KMS-11 (cell line): ENCODE results near the gene FNDC4.

Experiments
- H2AFZ ChIP-seq: fragments of 200-600 bp; sonication (generic); 2 replicates; pipeline ENCODE4 v1.6.1; 2016; ENCODE audit warnings: antibody characterized with exemption, mixed run types, low read depth
- H3K27ac ChIP-seq: fragments of 200-600 bp; sonication (generic); 2 replicates; pipeline ENCODE4 v1.6.1; 2016; ENCODE audit warnings: mild to moderate bottlenecking, mixed run types
- H3K27me3 ChIP-seq: fragments of 200-600 bp; sonication (generic); 2 replicates; pipeline ENCODE4 v1.6.1; 2017; ENCODE audit warnings: mild to moderate bottlenecking, low read depth, mixed run types, moderate library complexity; ENCODE audit not compliant: insufficient read depth
- H3K36me3 ChIP-seq: fragments of 200-600 bp; sonication (generic); 2 replicates; pipeline ENCODE4 v1.6.1; 2017; ENCODE audit warnings: mild to moderate bottlenecking, mixed run types; ENCODE audit not compliant: insufficient read depth
- H3K4me1 ChIP-seq: fragments of 200-600 bp; sonication (generic); 2 replicates; pipeline ENCODE4 v1.6.1; 2016; ENCODE audit warnings: mild to moderate bottlenecking, low read depth, mixed run types; ENCODE audit not compliant: poor library complexity, severe bottlenecking
- H3K4me2 ChIP-seq: fragments of 200-600 bp; sonication (generic); 2 replicates; pipeline ENCODE4 v1.7.0; 2016; ENCODE audit warnings: mild to moderate bottlenecking, mixed run types
- H3K4me3 ChIP-seq: fragments of 200-600 bp; sonication (generic); IDR thresholded peaks from 2 replicates; pipeline ENCODE4 v1.6.1; 2017; ENCODE audit warnings: low read depth, low read length, mixed read lengths; ENCODE audit not compliant: insufficient read depth
- H3K79me2 ChIP-seq: fragments of 200-600 bp; sonication (generic); 2 replicates; pipeline ENCODE4 v1.6.1; 2016; ENCODE audit warnings: low read depth, mixed run types; ENCODE audit not compliant: insufficient read depth
- H3K9ac ChIP-seq: fragments of 200-600 bp; sonication (generic); 2 replicates; pipeline ENCODE4 v1.6.1; 2016; ENCODE audit warnings: mild to moderate bottlenecking, mixed run types
- H4K20me1 ChIP-seq: fragments of 200-600 bp; sonication (generic); 2 replicates; pipeline ENCODE4 v1.6.1; 2016; ENCODE audit warnings: mild to moderate bottlenecking, mixed run types; ENCODE audit not compliant: insufficient read depth
- CTCF ChIP-seq: fragments of 200-600 bp; sonication (generic); conservative IDR thresholded peaks from 2 replicates; pipeline ENCODE4 v1.6.1; 2017; ENCODE audit warnings: low read depth, mild to moderate bottlenecking, antibody characterized with exemption, low read length, moderate library complexity, mixed read lengths

Gene FNDC4

GRCh38 chr2:27518782-27519113, 23.7 kb upstream of the FNDC4 start:
- H3K27ac ChIP-seq: no peak overlapping the region
- H3K4me3 ChIP-seq: no peak overlapping the region
- no peaks in the 10 kb centered on the region for H3K79me2 ChIP-seq
- H3K36me3 ChIP-seq: no peaks in the 10 kb centered on the region
- H2AFZ ChIP-seq: no peak overlapping the region
- H3K4me1 ChIP-seq: no peaks in the 10 kb centered on the region
- TF ChIP-seq CTCF: no peak
- H3K27me3 ChIP-seq: no peaks in the 10 kb centered on the region
- no peak overlapping the region for H3K4me2 ChIP-seq
- H4K20me1 ChIP-seq: no peaks in the 10 kb centered on the region
- H3K9ac ChIP-seq: no peak overlapping the region

- TF ChIP-seq CTCF: no peak
- H3K4me1 ChIP-seq: no peaks in the 10 kb centered on the region
- no peak overlapping the region for H3K27ac ChIP-seq
- H2AFZ ChIP-seq: no peak overlapping the region
- H3K4me2 ChIP-seq: no peak overlapping the region
- H3K4me3 ChIP-seq: no peak overlapping the region
- H3K9ac ChIP-seq: no peak overlapping the region
- no peaks in the 10 kb centered on the region for H3K79me2 ChIP-seq
- H3K36me3 ChIP-seq: no peaks in the 10 kb centered on the region
- no peaks in the 10 kb centered on the region for H4K20me1 ChIP-seq
- no peaks in the 10 kb centered on the region for H3K27me3 ChIP-seq
Measured at GRCh38 chr2:27518113-27518781, 23.2 kb upstream of the FNDC4 start.

GRCh38 chr2:27509326-27509725, 14.3 kb upstream of the FNDC4 start:
- Histone ChIP-seq H2AFZ (peak overlapping the region; percentile 18; the same call in 1 of the 2 replicates), H3K4me2 (no peak overlapping the region), H3K36me3 (no peaks in the 10 kb centered on the region), H3K4me1 (no peaks in the 10 kb centered on the region), H3K27ac (no peak overlapping the region), H3K79me2 (no peaks in the 10 kb centered on the region), H3K9ac (no peak overlapping the region), H4K20me1 (no peaks in the 10 kb centered on the region), H3K4me3 (no peak overlapping the region), H3K27me3 (no peaks in the 10 kb centered on the region)
- TF ChIP-seq CTCF: no peak

- H3K4me3 ChIP-seq: no peak overlapping the region
- no peaks in the 10 kb centered on the region for H3K36me3 ChIP-seq
- no peak overlapping the region for H2AFZ ChIP-seq
- H3K27me3 ChIP-seq: no peaks in the 10 kb centered on the region
- no peak for TF ChIP-seq CTCF
- H3K4me2 ChIP-seq: no peak overlapping the region
- no peak overlapping the region for H3K9ac ChIP-seq
- H3K79me2 ChIP-seq: no peaks in the 10 kb centered on the region
- H3K27ac ChIP-seq: no peak overlapping the region
- H3K4me1 ChIP-seq: no peaks in the 10 kb centered on the region
- no peaks in the 10 kb centered on the region for H4K20me1 ChIP-seq
Measured at GRCh38 chr2:27507293-27507692, 12.3 kb upstream of the FNDC4 start.
